SK-N-SH (cell line): ENCODE measurements around the gene TJP1. TPM values are rescaled to one million over a fixed set of nuclear protein-coding genes. Genes with fewer than 3 reads are reported as not detected.

Source experiments
- CTCF ChIA-PET: fragments of 300-600, 350-600 bp; formaldehyde crosslinking; extraction: SDS; loops from one replicate; lab custom pipeline; 2021; lab: Yijun Ruan, JAX
- POLR2A ChIA-PET: fragments of 350-600 bp; sonication (Branson Sonifier 250); formaldehyde crosslinking; extraction: SDS; loops from one replicate; lab custom pipeline; 2020; ENCODE audit warnings: antibody characterized with exemption, inconsistent platforms; lab: Yijun Ruan, JAX
- DNase-seq: peaks from one replicate; pipeline ENCODE4 v3.0.0; 2012
- H2AFZ ChIP-seq: fragments of 200-600 bp; sonication (generic); 2 replicates; pipeline ENCODE4 v1.8.1; 2016; ENCODE audit warnings: antibody characterized with exemption, mild to moderate bottlenecking, low read depth
- H3F3A ChIP-seq: fragments of 200-600 bp; sonication (generic); replicated peaks from 2 replicates; pipeline ENCODE3; 2016; ENCODE audit warnings: antibody characterized with exemption, mild to moderate bottlenecking; ENCODE audit not compliant: insufficient read depth
- H3K27ac ChIP-seq, 2 experiments: fragments of 200-500 bp in 1 of 2; fragments of 200-600 bp in 1 of 2; sonication (Bioruptor generic) in 1 of 2; sonication (generic), shearing (Covaris generic) in 1 of 2; 2 replicates each; pipeline versions ENCODE4 v1.5.1 to v1.6.1; 2014 to 2016; ENCODE audit warnings: low read depth in 2 of 2, inconsistent platforms in 1 of 2, low read length in 1 of 2, mild to moderate bottlenecking in 1 of 2, mixed read lengths in 1 of 2
- H3K27me3 ChIP-seq: fragments of 200-600 bp; sonication (generic), shearing (Covaris generic); 2 replicates; pipeline ENCODE4 v1.6.1; 2016; ENCODE audit warnings: mixed run types; ENCODE audit not compliant: insufficient read depth
- H3K36me3 ChIP-seq, 2 experiments: fragments of 200-500 bp in 1 of 2; fragments of 200-600 bp in 1 of 2; sonication (Bioruptor generic) in 1 of 2; sonication (generic) in 1 of 2; replicated peaks in 1 of 2; 2 replicates each; pipeline versions ENCODE3 to v1.5.1; 2014 to 2016; ENCODE audit warnings: low read length in 1 of 2, mild to moderate bottlenecking in 1 of 2; ENCODE audit not compliant: insufficient read depth in 2 of 2, control insufficient read depth in 1 of 2
- H3K4me1 ChIP-seq, 2 experiments: fragments of 200-500 bp in 1 of 2; fragments of 200-600 bp in 1 of 2; sonication (Bioruptor generic) in 1 of 2; sonication (generic), shearing (Covaris generic) in 1 of 2; 2 replicates each; pipeline versions ENCODE4 v1.5.1 to v1.6.1; 2014 to 2016; ENCODE audit warnings: low read depth in 1 of 2, low read length in 1 of 2, mixed run types in 1 of 2; ENCODE audit not compliant: insufficient read depth in 2 of 2, control insufficient read depth in 1 of 2
- H3K4me2 ChIP-seq: fragments of 200-600 bp; sonication (generic), shearing (Covaris generic); 2 replicates; pipeline ENCODE4 v1.6.1; 2017; ENCODE audit warnings: mixed run types
- H3K4me3 ChIP-seq, 2 experiments: fragments of 200-500 bp in 1 of 2; fragments of 200-600 bp in 1 of 2; sonication (Bioruptor generic) in 1 of 2; sonication (generic), shearing (Covaris generic) in 1 of 2; 2 replicates each; pipeline versions ENCODE4 v1.5.1 to v1.8.1; 2014 to 2016; ENCODE audit warnings: low read depth in 2 of 2, inconsistent platforms in 1 of 2, low read length in 1 of 2, mild to moderate bottlenecking in 1 of 2, mixed read lengths in 1 of 2, moderate library complexity in 1 of 2
- H3K79me2 ChIP-seq: fragments of 200-600 bp; sonication (generic); 2 replicates; pipeline ENCODE4 v1.8.1; 2017; ENCODE audit warnings: mild to moderate bottlenecking; ENCODE audit not compliant: insufficient read depth
- H3K9ac ChIP-seq: fragments of 200-600 bp; sonication (generic); 2 replicates; pipeline ENCODE4 v1.6.1; 2017; ENCODE audit warnings: mixed run types
- H3K9me2 ChIP-seq: fragments of 200-600 bp; sonication (generic); 2 replicates; pipeline ENCODE4 v1.6.1; 2017; ENCODE audit warnings: mixed run types
- H3K9me3 ChIP-seq: fragments of 200-600 bp; sonication (generic); 2 replicates; pipeline ENCODE4 v1.6.1; 2017; ENCODE audit warnings: mixed run types, mild to moderate bottlenecking, moderate library complexity
- H4K20me1 ChIP-seq: fragments of 200-600 bp; sonication (generic); 2 replicates; pipeline ENCODE4 v1.6.1; 2017; ENCODE audit warnings: mild to moderate bottlenecking, mixed run types; ENCODE audit not compliant: insufficient read depth
- ELF1 ChIP-seq: IDR thresholded peaks from 2 replicates; pipeline ENCODE4 v1.4.0; 2012
- EZH2phosphoT487 ChIP-seq: fragments of 200-600 bp; sonication (generic); IDR thresholded peaks from 2 replicates; pipeline ENCODE4 v1.6.1; 2017; ENCODE audit warnings: low read depth, mixed run types, mild to moderate bottlenecking, antibody characterized with exemption, moderate library complexity, borderline replicate concordance
- FOSL2 ChIP-seq: IDR thresholded peaks from 2 replicates; pipeline ENCODE4 v1.4.0; 2012; ENCODE audit warnings: low read depth, mild to moderate bottlenecking, moderate library complexity, borderline replicate concordance
- GATA2 ChIP-seq: sonication (generic); formaldehyde crosslinking; IDR thresholded peaks from 2 replicates; pipeline ENCODE4 v1.5.0; 2020; ENCODE audit warnings: mild to moderate bottlenecking, missing genetic modification reagents
- JUND ChIP-seq: IDR thresholded peaks from 2 replicates; pipeline ENCODE4 v1.4.0; 2012
- MEF2A ChIP-seq: IDR thresholded peaks from 2 replicates; pipeline ENCODE4 v1.4.0; 2012; ENCODE audit warnings: low read depth, borderline replicate concordance
- NFIC ChIP-seq: IDR thresholded peaks from 2 replicates; pipeline ENCODE4 v1.4.0; 2012; ENCODE audit warnings: borderline replicate concordance
- NRF1 ChIP-seq: IDR thresholded peaks from 2 replicates; pipeline ENCODE4 v1.6.1; 2012; ENCODE audit warnings: low read depth, mild to moderate bottlenecking, low read length
- RAD21 ChIP-seq: IDR thresholded peaks from 2 replicates; pipeline ENCODE4 v1.6.1; 2012; ENCODE audit warnings: mild to moderate bottlenecking, low read length
- RCOR1 ChIP-seq: fragments of 150-350 bp; IDR thresholded peaks from 2 replicates; pipeline ENCODE4 v1.6.1; 2017; ENCODE audit warnings: antibody characterized with exemption, low read length
- RXRA ChIP-seq: IDR thresholded peaks from 2 replicates; pipeline ENCODE4 v1.4.0; 2012; ENCODE audit warnings: low read depth, mild to moderate bottlenecking, borderline replicate concordance
- SIN3A ChIP-seq: IDR thresholded peaks from 2 replicates; pipeline ENCODE4 v1.6.1; 2012; ENCODE audit warnings: low read depth, mild to moderate bottlenecking, low read length, moderate library complexity, borderline replicate concordance
- TCF12 ChIP-seq: IDR thresholded peaks from 2 replicates; pipeline ENCODE4 v1.4.0; 2012
- USF1 ChIP-seq: IDR thresholded peaks from 2 replicates; pipeline ENCODE4 v1.4.0; 2012; ENCODE audit warnings: low read depth, borderline replicate concordance
- USF2 ChIP-seq: fragments of 150-350 bp; IDR thresholded peaks from 2 replicates; pipeline ENCODE4 v1.6.1; 2017; ENCODE audit warnings: antibody characterized with exemption, low read length, low read depth, borderline replicate concordance
- ZBTB33 ChIP-seq: IDR thresholded peaks from 2 replicates; pipeline ENCODE4 v1.4.0; 2012; ENCODE audit warnings: low read depth, borderline replicate concordance
- WGBS: methylation state at CpG from one replicate; pipeline ENCODE4 v1.1.6; 2017; ENCODE audit warnings: low lambda C conversion rate; 5-methylcytosine and 5-hydroxymethylcytosine counted together
- polyA plus RNA-seq, 3 experiments: library from polyadenylated mRNA; depleted of rRNA; stranded (reverse); fragments of >200 nt; gene quantifications; 2 replicates each; pipeline ENCODE4 v1.2.3, GENCODE V29; 2012
- TF ChIP-seq, protein P1 (sequence below): fragments of 200-600 bp; sonication (generic); IDR thresholded peaks from 2 replicates; pipeline ENCODE4 v1.6.1; 2017; ENCODE audit warnings: antibody characterized with exemption, mild to moderate bottlenecking, moderate library complexity
- TF ChIP-seq, protein P2 (sequence below): IDR thresholded peaks from 2 replicates; pipeline ENCODE4; 2012
- TF ChIP-seq, protein P3 (sequence below): fragments of 150-350 bp; IDR thresholded peaks from 2 replicates; pipeline ENCODE4 v1.6.1; 2016; ENCODE audit warnings: mild to moderate bottlenecking, low read depth, low read length

Gene TJP1
- polyA plus RNA-seq, 1 of the 3 experiments (the other 2 are of a cell fraction) = 17.5 TPM

GRCh38 chr15:29665444-29666003, 156.7 kb downstream of the TJP1 start:
- Histone ChIP-seq H3K4me1 (peaks cover 0 to 10% of the 10 kb centered on the region in 2 experiments; a peak in 1 of 4 replicates), H2AFZ (no peak overlapping the region), H3K4me3 (no peak overlapping the region), H3F3A (peaks cover 10% of the 10 kb centered on the region), H3K9ac (no peak overlapping the region), H3K9me3 (no peaks in the 10 kb centered on the region), H3K27me3 (no peaks in the 10 kb centered on the region), H3K4me2 (no peak overlapping the region), H4K20me1 (no peaks in the 10 kb centered on the region), H3K36me3 (no peaks in the 10 kb centered on the region), H3K79me2 (no peaks in the 10 kb centered on the region), H3K27ac (no peak overlapping the region), H3K9me2 (no peaks in the 10 kb centered on the region)
- DNase-seq = no peak
- ChIA-PET POLR2A (no interaction called here), CTCF (interaction anchor here (1.4 to 4.0 kb wide), 4 partner anchors 12 to 411 kb away, joined by 3 to 27 read pairs (median 6); no protein-coding TSS in a partner anchor)
- TF ChIP-seq ZBTB33 (no peak), MEF2A (no peak), RCOR1 (no peak), TCF12 (no peak), NRF1 (no peak), JUND (no peak), RXRA (no peak)
- TF ChIP-seq, protein P1, sequence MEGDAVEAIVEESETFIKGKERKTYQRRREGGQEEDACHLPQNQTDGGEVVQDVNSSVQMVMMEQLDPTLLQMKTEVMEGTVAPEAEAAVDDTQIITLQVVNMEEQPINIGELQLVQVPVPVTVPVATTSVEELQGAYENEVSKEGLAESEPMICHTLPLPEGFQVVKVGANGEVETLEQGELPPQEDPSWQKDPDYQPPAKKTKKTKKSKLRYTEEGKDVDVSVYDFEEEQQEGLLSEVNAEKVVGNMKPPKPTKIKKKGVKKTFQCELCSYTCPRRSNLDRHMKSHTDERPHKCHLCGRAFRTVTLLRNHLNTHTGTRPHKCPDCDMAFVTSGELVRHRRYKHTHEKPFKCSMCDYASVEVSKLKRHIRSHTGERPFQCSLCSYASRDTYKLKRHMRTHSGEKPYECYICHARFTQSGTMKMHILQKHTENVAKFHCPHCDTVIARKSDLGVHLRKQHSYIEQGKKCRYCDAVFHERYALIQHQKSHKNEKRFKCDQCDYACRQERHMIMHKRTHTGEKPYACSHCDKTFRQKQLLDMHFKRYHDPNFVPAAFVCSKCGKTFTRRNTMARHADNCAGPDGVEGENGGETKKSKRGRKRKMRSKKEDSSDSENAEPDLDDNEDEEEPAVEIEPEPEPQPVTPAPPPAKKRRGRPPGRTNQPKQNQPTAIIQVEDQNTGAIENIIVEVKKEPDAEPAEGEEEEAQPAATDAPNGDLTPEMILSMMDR = no peak
- WGBS = 84% methylated on average over 13 of the region's 13 CpGs

DNA sequence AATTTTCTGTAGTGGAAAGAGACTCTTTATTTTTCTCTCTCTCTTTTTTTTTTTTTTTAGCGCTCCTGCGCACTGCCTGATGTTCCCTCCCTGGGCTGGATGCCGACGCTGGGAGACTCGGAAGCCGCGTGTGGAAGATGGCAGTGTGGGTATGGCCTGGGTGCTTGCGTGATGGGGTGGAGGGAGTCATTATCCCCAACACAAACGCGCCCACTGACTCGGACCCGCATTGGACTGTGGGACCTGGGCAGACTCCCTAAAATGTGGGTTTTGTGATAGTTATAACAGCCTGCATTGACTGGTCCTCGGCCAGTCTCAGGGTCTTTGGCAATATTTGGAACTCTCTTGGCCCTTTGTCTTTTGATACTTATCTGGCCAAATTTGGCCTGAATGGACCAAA, 157.9 kb downstream of the TJP1 start:
- Histone ChIP-seq H3K4me3 (no peak overlapping the region), H3F3A (peaks cover 3% of the 10 kb centered on the region), H3K4me2 (no peak overlapping the region), H3K9me2 (no peaks in the 10 kb centered on the region), H3K9me3 (no peaks in the 10 kb centered on the region), H3K9ac (no peak overlapping the region), H3K79me2 (no peaks in the 10 kb centered on the region), H2AFZ (no peak overlapping the region), H3K27me3 (no peaks in the 10 kb centered on the region), H4K20me1 (no peaks in the 10 kb centered on the region), H3K27ac (no peak overlapping the region), H3K36me3 (no peaks in the 10 kb centered on the region), H3K4me1 (0 out of 4 replicates have a peak, but pooled peaks cover 0 to under 1% of the 10 kb centered on the region in 2 experiments)
- ChIA-PET POLR2A (no interaction called here), CTCF (interaction anchor here (1.5 kb wide), 1 partner anchor 411 kb away, joined by 5 read pairs; no protein-coding TSS in a partner anchor)
- no peak for DNase-seq
- TF ChIP-seq NFIC (no peak), SIN3A (no peak), JUND (no peak), GATA2 (CRISPR knock-in tag) (no peak), USF1 (no peak), ELF1 (no peak), RAD21 (no peak), EZH2phosphoT487 (no peak), TCF12 (no peak), FOSL2 (no peak), USF2 (no peak)
- TF ChIP-seq, protein P2, sequence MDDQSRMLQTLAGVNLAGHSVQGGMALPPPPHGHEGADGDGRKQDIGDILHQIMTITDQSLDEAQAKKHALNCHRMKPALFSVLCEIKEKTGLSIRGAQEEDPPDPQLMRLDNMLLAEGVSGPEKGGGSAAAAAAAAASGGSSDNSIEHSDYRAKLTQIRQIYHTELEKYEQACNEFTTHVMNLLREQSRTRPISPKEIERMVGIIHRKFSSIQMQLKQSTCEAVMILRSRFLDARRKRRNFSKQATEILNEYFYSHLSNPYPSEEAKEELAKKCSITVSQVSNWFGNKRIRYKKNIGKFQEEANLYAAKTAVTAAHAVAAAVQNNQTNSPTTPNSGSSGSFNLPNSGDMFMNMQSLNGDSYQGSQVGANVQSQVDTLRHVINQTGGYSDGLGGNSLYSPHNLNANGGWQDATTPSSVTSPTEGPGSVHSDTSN = no peak
- TF ChIP-seq, protein P3, sequence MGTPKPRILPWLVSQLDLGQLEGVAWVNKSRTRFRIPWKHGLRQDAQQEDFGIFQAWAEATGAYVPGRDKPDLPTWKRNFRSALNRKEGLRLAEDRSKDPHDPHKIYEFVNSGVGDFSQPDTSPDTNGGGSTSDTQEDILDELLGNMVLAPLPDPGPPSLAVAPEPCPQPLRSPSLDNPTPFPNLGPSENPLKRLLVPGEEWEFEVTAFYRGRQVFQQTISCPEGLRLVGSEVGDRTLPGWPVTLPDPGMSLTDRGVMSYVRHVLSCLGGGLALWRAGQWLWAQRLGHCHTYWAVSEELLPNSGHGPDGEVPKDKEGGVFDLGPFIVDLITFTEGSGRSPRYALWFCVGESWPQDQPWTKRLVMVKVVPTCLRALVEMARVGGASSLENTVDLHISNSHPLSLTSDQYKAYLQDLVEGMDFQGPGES = no peak
- 78% methylated on average over 13 of the region's 13 CpGs for WGBS
